Vagina (tissue), 2 donors: ENCODE results near the gene VAMP3. TPM values are rescaled to one million over a fixed set of nuclear protein-coding genes. Genes with fewer than 3 reads are reported as not detected.

ENCODE experiments used
- DNase-seq, 2 donors: peaks; one replicate each; pipeline ENCODE4 v3.0.0-alpha.2; 2017; ENCODE audit errors: extremely low spot score in 2 of 2
- H3K27ac ChIP-seq: fragments of 200-600 bp; sonication (generic); one replicate; pipeline ENCODE4 v1.5.1; 2019
- H3K27me3 ChIP-seq: fragments of 200-600 bp; sonication (generic); one replicate; pipeline ENCODE4 v1.5.1; 2019
- H3K36me3 ChIP-seq, 2 donors: fragments of 200-600 bp; sonication (generic); one replicate each; pipeline ENCODE4 v1.5.1; 2017 to 2019
- H3K4me1 ChIP-seq: fragments of 200-600 bp; sonication (generic); one replicate; pipeline ENCODE4 v1.5.1; 2019
- H3K4me3 ChIP-seq, 2 donors: fragments of 200-600 bp; sonication (generic); 1 replicate in 1 of 2; 2 replicates in 1 of 2; pipeline ENCODE4 v1.5.1; 2016 to 2019
- H3K9me3 ChIP-seq: fragments of 200-600 bp; sonication (generic); one replicate; pipeline ENCODE4 v1.5.1; 2019
- CTCF ChIP-seq, 3 experiments: fragments of 450-650 bp in 2 of 3; fragments of 200-600 bp in 1 of 3; sonication (generic) in 1 of 3; IDR thresholded peaks; one replicate each; pipeline ENCODE4 v1.5.1; 2017 to 2019; ENCODE audit warnings: antibody characterized with exemption in 3 of 3, mild to moderate bottlenecking in 2 of 3, moderate library complexity in 2 of 3
- POLR2A ChIP-seq, 2 donors: fragments of 450-650 bp; IDR thresholded peaks; one replicate each; pipeline ENCODE4 v1.6.1; 2017; ENCODE audit warnings: antibody characterized with exemption in 2 of 2, mild to moderate bottlenecking in 2 of 2, moderate library complexity in 2 of 2
- POLR2AphosphoS5 ChIP-seq, 2 donors: sonication (generic); formaldehyde crosslinking; IDR thresholded peaks; one replicate each; pipeline ENCODE4 v1.9.0; 2017; ENCODE audit warnings: antibody characterized with exemption in 2 of 2, mild to moderate bottlenecking in 2 of 2, low read depth in 1 of 2; ENCODE audit not compliant: insufficient read depth in 1 of 2
- intact Hi-C: fragments of 100-400 bp; cut with DNase I; formaldehyde crosslinking; loops from one replicate; pipeline ENCODE4 v1.15.1; 2023
- total RNA-seq: library from RNA; depleted of rRNA; stranded (reverse); fragments of >200 nt; gene quantifications from one replicate; pipeline ENCODE4 v1.2.3, GENCODE V29; 2016

VAMP3 gene
- total RNA-seq, 1 donor from 2014 or later = 59.2 TPM

GRCh38 chr1:7808253-7808844 is 37.3 kb downstream of the VAMP3 start:
- Histone ChIP-seq H3K9me3 (no peaks in the 10 kb centered on the region), H3K36me3 (peaks cover 0 to 82% of the 10 kb centered on the region in 2 donors), H3K27ac (no peak overlapping the region), H3K4me1 (no peaks in the 10 kb centered on the region), H3K4me3 (no peak overlapping the region), H3K27me3 (no peaks in the 10 kb centered on the region)
- intact Hi-C loops = no loop called here
- DNase-seq = no peak
- TF ChIP-seq CTCF (IDR thresholded peaks at IDR 0.05) (no peak), POLR2A (IDR thresholded peaks at IDR 0.05) (no peak), POLR2AphosphoS5 (IDR thresholded peaks at IDR 0.05; ENCODE audit: insufficient read depth in 1 of 2, low read depth in 1 of 2) (no peak)

GRCh38 chr1:7809742-7810141 is 38.6 kb downstream of the VAMP3 start:
- intact Hi-C loops = no loop called here
- no peak for TF ChIP-seq CTCF (IDR thresholded peaks at IDR 0.05)
- no peak for TF ChIP-seq POLR2AphosphoS5 (IDR thresholded peaks at IDR 0.05; ENCODE audit: insufficient read depth in 1 of 2, low read depth in 1 of 2)
- TF ChIP-seq POLR2A (IDR thresholded peaks at IDR 0.05) = no peak
- Histone ChIP-seq H3K27ac (no peak overlapping the region), H3K9me3 (no peaks in the 10 kb centered on the region), H3K4me1 (no peaks in the 10 kb centered on the region), H3K4me3 (no peak overlapping the region), H3K36me3 (peaks cover 0 to 77% of the 10 kb centered on the region in 2 donors), H3K27me3 (no peaks in the 10 kb centered on the region)
- DNase-seq = no peak

- intact Hi-C loops = no loop called here
- TF ChIP-seq CTCF (IDR thresholded peaks at IDR 0.05) (no peak), POLR2AphosphoS5 (IDR thresholded peaks at IDR 0.05; ENCODE audit: insufficient read depth in 1 of 2, low read depth in 1 of 2) (no peak), POLR2A (IDR thresholded peaks at IDR 0.05) (no peak)
Measured at GRCh38 chr1:7810395-7810794, 39.3 kb downstream of the VAMP3 start.

GRCh38 chr1:7811476-7811875 is 40.4 kb downstream of the VAMP3 start:
- DNase-seq = no peak
- Histone ChIP-seq H3K4me1 (no peaks in the 10 kb centered on the region), H3K27ac (no peak overlapping the region), H3K27me3 (no peaks in the 10 kb centered on the region), H3K9me3 (no peaks in the 10 kb centered on the region), H3K4me3 (no peak overlapping the region), H3K36me3 (peaks cover 0 to 60% of the 10 kb centered on the region in 2 donors)
- intact Hi-C loops = no loop called here
- no peak for TF ChIP-seq POLR2A (IDR thresholded peaks at IDR 0.05)
- no peak for TF ChIP-seq CTCF (IDR thresholded peaks at IDR 0.05)
- TF ChIP-seq POLR2AphosphoS5 (IDR thresholded peaks at IDR 0.05; ENCODE audit: insufficient read depth in 1 of 2, low read depth in 1 of 2) = no peak

More at GRCh38 chr1:7810395-7810794, 39.3 kb downstream of the VAMP3 start:
- Histone ChIP-seq H3K27ac (no peak overlapping the region), H3K27me3 (no peaks in the 10 kb centered on the region), H3K9me3 (no peaks in the 10 kb centered on the region), H3K36me3 (peaks cover 0 to 70% of the 10 kb centered on the region in 2 donors), H3K4me1 (no peaks in the 10 kb centered on the region), H3K4me3 (no peak overlapping the region)
- DNase-seq = no peak

GRCh38 chr1:7813677-7814373 is 42.7 kb downstream of the VAMP3 start:
- TF ChIP-seq POLR2AphosphoS5 (IDR thresholded peaks at IDR 0.05; ENCODE audit: insufficient read depth in 1 of 2, low read depth in 1 of 2) (no peak), CTCF (IDR thresholded peaks at IDR 0.05) (no peak), POLR2A (IDR thresholded peaks at IDR 0.05) (no peak)
- intact Hi-C loops = no loop called here
- H3K36me3 ChIP-seq = peaks cover 0 to 51% of the 10 kb centered on the region in 2 donors

More at GRCh38 chr1:7813677-7814373, 42.7 kb downstream of the VAMP3 start:
- Histone ChIP-seq H3K9me3 (no peaks in the 10 kb centered on the region), H3K4me3 (no peak overlapping the region), H3K27ac (no peak overlapping the region), H3K27me3 (no peaks in the 10 kb centered on the region), H3K4me1 (no peaks in the 10 kb centered on the region)
- DNase-seq = no peak
